ENCODE results near the gene SNX9.
"Not testable (repeated sequence)": the region's sequence is repeated elsewhere in the genome, so short reads cannot be mapped to it uniquely, and the experiment has no call there.

SNX9 gene

GRCh38 chr6:157893238-157893637, 70.2 kb downstream of the SNX9 start:
- Mint-ChIP-seq H3K4me3 (no peak overlapping the region), H3K27me3 (no peaks in the 10 kb centered on the region), H3K36me3 (ENCODE audit: low read depth) (peaks cover 59% of the 10 kb centered on the region), H3K27ac (no peak overlapping the region), H3K4me1 (ENCODE audit: low read depth) (peaks cover 48% of the 10 kb centered on the region), H3K9me3 (no peaks in the 10 kb centered on the region)
- DNase-seq: no peak

GRCh38 chr6:157895585-157895984, 72.5 kb downstream of the SNX9 start:
- peaks cover 59% of the 10 kb centered on the region for H3K36me3 Mint-ChIP-seq (ENCODE audit: low read depth)
- no peak overlapping the region for H3K4me3 Mint-ChIP-seq
- no peak for DNase-seq
- no peaks in the 10 kb centered on the region for H3K27me3 Mint-ChIP-seq
- peaks cover 52% of the 10 kb centered on the region for H3K4me1 Mint-ChIP-seq (ENCODE audit: low read depth)
- H3K27ac Mint-ChIP-seq: peak overlapping the region; percentile 40
- H3K9me3 Mint-ChIP-seq: no peaks in the 10 kb centered on the region

GRCh38 chr6:157896932-157897331, 73.9 kb downstream of the SNX9 start:
- Mint-ChIP-seq H3K27ac (no peak overlapping the region), H3K27me3 (no peaks in the 10 kb centered on the region)

GRCh38 chr6:157898169-157898568, 75.1 kb downstream of the SNX9 start:
- Mint-ChIP-seq H3K9me3 (no peaks in the 10 kb centered on the region), H3K27me3 (no peaks in the 10 kb centered on the region), H3K36me3 (ENCODE audit: low read depth) (peaks cover 64% of the 10 kb centered on the region), H3K4me3 (no peak overlapping the region), H3K4me1 (ENCODE audit: low read depth) (peaks cover 30% of the 10 kb centered on the region), H3K27ac (peak overlapping the region; percentile 6)
- DNase-seq: no peak

More at GRCh38 chr6:157896932-157897331, 73.9 kb downstream of the SNX9 start:
- H3K9me3 Mint-ChIP-seq: no peaks in the 10 kb centered on the region
- no peak overlapping the region for H3K4me3 Mint-ChIP-seq
- H3K4me1 Mint-ChIP-seq (ENCODE audit: low read depth): peaks cover 42% of the 10 kb centered on the region
- DNase-seq: no peak
- peaks cover 63% of the 10 kb centered on the region for H3K36me3 Mint-ChIP-seq (ENCODE audit: low read depth)

GRCh38 chr6:157898640-157899039, 75.6 kb downstream of the SNX9 start:
- peaks cover 69% of the 10 kb centered on the region for H3K36me3 Mint-ChIP-seq (ENCODE audit: low read depth)
- no peak for DNase-seq
- H3K27me3 Mint-ChIP-seq: no peaks in the 10 kb centered on the region
- H3K4me1 Mint-ChIP-seq (ENCODE audit: low read depth): peaks cover 29% of the 10 kb centered on the region
- no peak overlapping the region for H3K4me3 Mint-ChIP-seq
- no peaks in the 10 kb centered on the region for H3K9me3 Mint-ChIP-seq
- H3K27ac Mint-ChIP-seq: no peak overlapping the region

GRCh38 chr6:157900262-157900661, 77.2 kb downstream of the SNX9 start:
- not testable (repeated sequence) for DNase-seq, H3K4me3 Mint-ChIP-seq, H3K9me3 Mint-ChIP-seq, H3K27me3 Mint-ChIP-seq, H3K27ac Mint-ChIP-seq
- Mint-ChIP-seq H3K36me3 (ENCODE audit: low read depth) (peaks cover 78% of the 10 kb centered on the region), H3K4me1 (ENCODE audit: low read depth) (peaks cover 28% of the 10 kb centered on the region)

GRCh38 chr6:157900751-157901150, 77.7 kb downstream of the SNX9 start:
- not testable (repeated sequence) for H3K27me3 Mint-ChIP-seq, H3K9me3 Mint-ChIP-seq, DNase-seq, H3K27ac Mint-ChIP-seq, H3K4me3 Mint-ChIP-seq
- Mint-ChIP-seq H3K36me3 (ENCODE audit: low read depth) (peaks cover 78% of the 10 kb centered on the region), H3K4me1 (ENCODE audit: low read depth) (peaks cover 27% of the 10 kb centered on the region)

- DNase-seq: no peak
- Mint-ChIP-seq H3K36me3 (ENCODE audit: low read depth) (peaks cover 84% of the 10 kb centered on the region), H3K27me3 (no peaks in the 10 kb centered on the region), H3K27ac (no peak overlapping the region), H3K4me1 (ENCODE audit: low read depth) (peaks cover 30% of the 10 kb centered on the region), H3K9me3 (no peaks in the 10 kb centered on the region), H3K4me3 (no peak overlapping the region)
These were observed 82.0 kb downstream of the SNX9 start for GRCh38 chr6:157904999-157905398.

- Mint-ChIP-seq H3K27ac (no peak overlapping the region), H3K36me3 (ENCODE audit: low read depth) (peaks cover 86% of the 10 kb centered on the region), H3K27me3 (no peaks in the 10 kb centered on the region), H3K4me3 (no peak overlapping the region), H3K4me1 (ENCODE audit: low read depth) (peaks cover 23% of the 10 kb centered on the region), H3K9me3 (no peaks in the 10 kb centered on the region)
- DNase-seq: no peak
These were observed 82.7 kb downstream of the SNX9 start for GRCh38 chr6:157905590-157906342.

GRCh38 chr6:157906537-157907061, 83.6 kb downstream of the SNX9 start:
- H3K36me3 Mint-ChIP-seq (ENCODE audit: low read depth): peaks cover 86% of the 10 kb centered on the region
- no peaks in the 10 kb centered on the region for H3K27me3 Mint-ChIP-seq
- H3K4me3 Mint-ChIP-seq: no peak overlapping the region
- H3K9me3 Mint-ChIP-seq: no peaks in the 10 kb centered on the region
- no peak overlapping the region for H3K27ac Mint-ChIP-seq
- peaks cover 28% of the 10 kb centered on the region for H3K4me1 Mint-ChIP-seq (ENCODE audit: low read depth)
- no peak for DNase-seq

- no peak overlapping the region for H3K4me3 Mint-ChIP-seq
- H3K9me3 Mint-ChIP-seq: no peaks in the 10 kb centered on the region
- no peaks in the 10 kb centered on the region for H3K27me3 Mint-ChIP-seq
- peaks cover 32% of the 10 kb centered on the region for H3K4me1 Mint-ChIP-seq (ENCODE audit: low read depth)
- no peak overlapping the region for H3K27ac Mint-ChIP-seq
- DNase-seq: no peak
- H3K36me3 Mint-ChIP-seq (ENCODE audit: low read depth): peaks cover 89% of the 10 kb centered on the region
These were observed 84.6 kb downstream of the SNX9 start for GRCh38 chr6:157907651-157908050.

GRCh38 chr6:157908369-157909281, 85.6 kb downstream of the SNX9 start:
- H3K4me3 Mint-ChIP-seq: no peak overlapping the region
- DNase-seq: no peak
- H3K36me3 Mint-ChIP-seq (ENCODE audit: low read depth): peaks cover 86% of the 10 kb centered on the region
- peaks cover 28% of the 10 kb centered on the region for H3K4me1 Mint-ChIP-seq (ENCODE audit: low read depth)
- H3K27ac Mint-ChIP-seq: peak overlapping the region; percentile 78
- H3K9me3 Mint-ChIP-seq: no peaks in the 10 kb centered on the region
- H3K27me3 Mint-ChIP-seq: no peaks in the 10 kb centered on the region

- H3K4me1 Mint-ChIP-seq (ENCODE audit: low read depth): peaks cover 27% of the 10 kb centered on the region
- H3K4me3 Mint-ChIP-seq: no peak overlapping the region
- no peak for DNase-seq
- peaks cover 88% of the 10 kb centered on the region for H3K36me3 Mint-ChIP-seq (ENCODE audit: low read depth)
- H3K27ac Mint-ChIP-seq: no peak overlapping the region
- H3K27me3 Mint-ChIP-seq: no peaks in the 10 kb centered on the region
- no peaks in the 10 kb centered on the region for H3K9me3 Mint-ChIP-seq
These were observed 86.2 kb downstream of the SNX9 start for GRCh38 chr6:157909282-157909664.

GRCh38 chr6:157911278-157911677, 88.2 kb downstream of the SNX9 start:
- Mint-ChIP-seq H3K27me3 (no peaks in the 10 kb centered on the region), H3K4me1 (ENCODE audit: low read depth) (peaks cover 27% of the 10 kb centered on the region), H3K27ac (peak overlapping the region; percentile 81), H3K36me3 (ENCODE audit: low read depth) (peaks cover 79% of the 10 kb centered on the region), H3K4me3 (no peak overlapping the region), H3K9me3 (no peaks in the 10 kb centered on the region)
- no peak for DNase-seq

GRCh38 chr6:157911786-157912185, 88.7 kb downstream of the SNX9 start:
- no peak overlapping the region for H3K4me3 Mint-ChIP-seq
- H3K9me3 Mint-ChIP-seq: no peaks in the 10 kb centered on the region
- DNase-seq: no peak
- H3K4me1 Mint-ChIP-seq (ENCODE audit: low read depth): peaks cover 25% of the 10 kb centered on the region
- H3K27me3 Mint-ChIP-seq: no peaks in the 10 kb centered on the region
- peaks cover 79% of the 10 kb centered on the region for H3K36me3 Mint-ChIP-seq (ENCODE audit: low read depth)
- no peak overlapping the region for H3K27ac Mint-ChIP-seq
